Panc1 (cell line): ENCODE results near the gene NFATC1. TPM values are rescaled to one million over a fixed set of nuclear protein-coding genes. Genes with fewer than 3 reads are reported as not detected.

Source experiments
- ATAC-seq: fragments of 200-7000 bp; cut with Tn5 transposase; 2 replicates; pipeline ENCODE4 v1.9.1; 2020; ENCODE audit warnings: mild to moderate bottlenecking, moderate library complexity
- BruUV-seq: library from RNA; stranded (reverse); fragments of 400-500 nt; replicated peaks from 2 replicates; lab custom pipeline; 2021; lab: Mats Ljungman, UMichigan
- CTCF ChIA-PET: fragments of 300-600 bp; sonication (Branson Sonifier 250); formaldehyde crosslinking; loops from one replicate; lab custom pipeline; 2022; ENCODE audit warnings: antibody characterized with exemption; lab: Charles Lee
- POLR2A ChIA-PET: fragments of 300-600 bp; sonication (Branson Sonifier 250); formaldehyde crosslinking; loops from one replicate; lab custom pipeline; 2022; ENCODE audit warnings: antibody characterized with exemption; lab: Charles Lee
- DNase-seq: peaks from one replicate; pipeline ENCODE4 v3.0.0-alpha.2; 2010; ENCODE audit warnings: low read depth, low spot score
- H3K27ac ChIP-seq: 2 replicates; pipeline ENCODE4 v1.5.1; 2011; ENCODE audit warnings: mild to moderate bottlenecking, low read length, inconsistent platforms
- H3K27me3 ChIP-seq: fragments of 200-500 bp; sonication (Bioruptor generic); 2 replicates; pipeline ENCODE4 v1.6.0; 2014; ENCODE audit warnings: low read length, inconsistent platforms; ENCODE audit not compliant: control insufficient read depth, insufficient read depth
- H3K36me3 ChIP-seq: fragments of 200-500 bp; sonication (Bioruptor generic); 2 replicates; pipeline ENCODE4 v1.5.1; 2014; ENCODE audit warnings: inconsistent platforms, mild to moderate bottlenecking, low read length, moderate library complexity; ENCODE audit not compliant: control insufficient read depth, insufficient read depth
- H3K4me1 ChIP-seq: 2 replicates; pipeline ENCODE4 v1.5.1; 2011; ENCODE audit warnings: inconsistent platforms, mild to moderate bottlenecking, low read length, moderate library complexity; ENCODE audit not compliant: control insufficient read depth, insufficient read depth
- H3K4me3 ChIP-seq, 2 experiments: 2 replicates each; pipeline ENCODE4 v1.5.1; 2011 to 2012; ENCODE audit warnings: low read depth in 2 of 2, low read length in 2 of 2, mild to moderate bottlenecking in 2 of 2, inconsistent platforms in 1 of 2, moderate library complexity in 1 of 2
- H3K9me3 ChIP-seq: fragments of 200-500 bp; sonication (Bioruptor generic); 2 replicates; pipeline ENCODE4 v1.5.1; 2014; ENCODE audit warnings: low read depth, mild to moderate bottlenecking, inconsistent platforms, low read length, moderate library complexity; ENCODE audit not compliant: control insufficient read depth, insufficient read depth
- CTCF ChIP-seq: fragments of 450-650 bp; IDR thresholded peaks from 2 replicates; pipeline ENCODE4 v1.5.1; 2017; ENCODE audit warnings: mild to moderate bottlenecking
- POLR2AphosphoS5 ChIP-seq: IDR thresholded peaks from 2 replicates; pipeline ENCODE4 v1.6.1; 2012; ENCODE audit warnings: mild to moderate bottlenecking, low read depth, low read length, moderate library complexity
- SIN3A ChIP-seq: IDR thresholded peaks from 2 replicates; pipeline ENCODE4 v1.6.1; 2012; ENCODE audit warnings: low read depth, mild to moderate bottlenecking, low read length, moderate library complexity, borderline replicate concordance; ENCODE audit not compliant: insufficient read depth
- TCF7L2 ChIP-seq: IDR thresholded peaks from 2 replicates; pipeline ENCODE4 v1.6.1; 2011; ENCODE audit warnings: mild to moderate bottlenecking, low read depth, low read length, inconsistent platforms
- in situ Hi-C: cut with HindIII; loops from 2 replicates; pipeline ENCODE4 v1.10.0; 2016; ENCODE audit warnings: low sequenced_read_pairs, low pct_unique_long_range_greater_than_20kb
- intact Hi-C: fragments of 100-400 bp; cut with micrococcal nuclease; formaldehyde crosslinking; loops from one replicate; pipeline ENCODE4 v1.10.0; 2022; ENCODE audit not compliant: unreplicated experiment
- total RNA-seq: library from RNA; stranded (reverse); gene quantifications from one replicate; pipeline ENCODE4 v1.2.1, GENCODE V29; 2021; ENCODE audit not compliant: unreplicated experiment
- TF ChIP-seq, protein P1 (sequence below), 2 experiments: IDR thresholded peaks; 2 replicates each; pipeline ENCODE4 v1.6.1; 2011 to 2012; ENCODE audit warnings: low read depth in 2 of 2, control low read depth in 1 of 2, low read length in 1 of 2, mild to moderate bottlenecking in 1 of 2, moderate library complexity in 1 of 2; ENCODE audit not compliant: insufficient read depth in 1 of 2

NFATC1 gene
- total RNA-seq, 1 experiment from 2014 or later, result 30.8 TPM

DNA sequence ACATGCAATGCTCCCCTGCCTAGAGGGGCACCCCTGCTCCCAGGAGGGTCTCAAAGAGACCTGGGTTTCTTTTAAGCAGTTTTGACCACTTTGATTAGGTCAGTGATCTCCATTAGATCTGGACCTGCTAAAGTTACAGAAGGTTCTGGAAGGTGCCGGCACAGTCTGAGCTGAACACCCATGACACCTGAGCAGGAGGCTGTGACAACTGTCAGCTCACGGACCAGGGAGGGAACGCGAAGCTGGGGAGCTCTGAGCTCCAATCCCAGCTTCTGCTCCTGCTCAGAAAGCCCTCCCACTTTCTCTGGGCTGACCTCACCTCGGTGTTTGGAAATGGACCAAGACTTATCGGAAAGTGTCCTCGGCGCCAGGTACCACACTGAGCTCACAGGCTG lies 113.8 kb downstream of the NFATC1 start:
- no peaks in the 10 kb centered on the region for H3K27me3 ChIP-seq
- intact Hi-C loops (no loop called here), in situ Hi-C loops (no loop called here)
- H3K4me1 ChIP-seq, result no peaks in the 10 kb centered on the region
- no peaks in the 10 kb centered on the region for H3K36me3 ChIP-seq
- H3K4me3 ChIP-seq, result no peak overlapping the region
- no peak overlapping the region for H3K27ac ChIP-seq
- POLR2A ChIA-PET, result no interaction called here
- ATAC-seq (no peak), DNase-seq (no peak)
- TF ChIP-seq, protein P1, sequence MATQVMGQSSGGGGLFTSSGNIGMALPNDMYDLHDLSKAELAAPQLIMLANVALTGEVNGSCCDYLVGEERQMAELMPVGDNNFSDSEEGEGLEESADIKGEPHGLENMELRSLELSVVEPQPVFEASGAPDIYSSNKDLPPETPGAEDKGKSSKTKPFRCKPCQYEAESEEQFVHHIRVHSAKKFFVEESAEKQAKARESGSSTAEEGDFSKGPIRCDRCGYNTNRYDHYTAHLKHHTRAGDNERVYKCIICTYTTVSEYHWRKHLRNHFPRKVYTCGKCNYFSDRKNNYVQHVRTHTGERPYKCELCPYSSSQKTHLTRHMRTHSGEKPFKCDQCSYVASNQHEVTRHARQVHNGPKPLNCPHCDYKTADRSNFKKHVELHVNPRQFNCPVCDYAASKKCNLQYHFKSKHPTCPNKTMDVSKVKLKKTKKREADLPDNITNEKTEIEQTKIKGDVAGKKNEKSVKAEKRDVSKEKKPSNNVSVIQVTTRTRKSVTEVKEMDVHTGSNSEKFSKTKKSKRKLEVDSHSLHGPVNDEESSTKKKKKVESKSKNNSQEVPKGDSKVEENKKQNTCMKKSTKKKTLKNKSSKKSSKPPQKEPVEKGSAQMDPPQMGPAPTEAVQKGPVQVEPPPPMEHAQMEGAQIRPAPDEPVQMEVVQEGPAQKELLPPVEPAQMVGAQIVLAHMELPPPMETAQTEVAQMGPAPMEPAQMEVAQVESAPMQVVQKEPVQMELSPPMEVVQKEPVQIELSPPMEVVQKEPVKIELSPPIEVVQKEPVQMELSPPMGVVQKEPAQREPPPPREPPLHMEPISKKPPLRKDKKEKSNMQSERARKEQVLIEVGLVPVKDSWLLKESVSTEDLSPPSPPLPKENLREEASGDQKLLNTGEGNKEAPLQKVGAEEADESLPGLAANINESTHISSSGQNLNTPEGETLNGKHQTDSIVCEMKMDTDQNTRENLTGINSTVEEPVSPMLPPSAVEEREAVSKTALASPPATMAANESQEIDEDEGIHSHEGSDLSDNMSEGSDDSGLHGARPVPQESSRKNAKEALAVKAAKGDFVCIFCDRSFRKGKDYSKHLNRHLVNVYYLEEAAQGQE (IDR thresholded peaks at IDR 0.05; ENCODE audit: insufficient read depth in 1 of 2, low read depth in 2 of 2, low read length in 1 of 2), result no peak
- TF ChIP-seq TCF7L2 (no peak), CTCF (no peak), POLR2AphosphoS5 (no peak), SIN3A (no peak)
- H3K9me3 ChIP-seq, result no peaks in the 10 kb centered on the region
- CTCF ChIA-PET, result no interaction called here
- no TSS peak for BruUV-seq

GRCh38 chr18:79510046-79510685 lies 114.4 kb downstream of the NFATC1 start:
- CTCF ChIA-PET, result no interaction called here

More at GRCh38 chr18:79510046-79510685, 114.4 kb downstream of the NFATC1 start:
- H3K9me3 ChIP-seq, result no peaks in the 10 kb centered on the region
- in situ Hi-C loops, result no loop called here
- TF ChIP-seq CTCF (no peak), POLR2AphosphoS5 (no peak), TCF7L2 (no peak), SIN3A (no peak)
- TF ChIP-seq, protein P1 (IDR thresholded peaks at IDR 0.05; ENCODE audit: insufficient read depth in 1 of 2, low read depth in 2 of 2, low read length in 1 of 2), result no peak
- H3K27ac ChIP-seq, result no peak overlapping the region
- no peak overlapping the region for H3K4me3 ChIP-seq
- H3K27me3 ChIP-seq, result no peaks in the 10 kb centered on the region
- no peaks in the 10 kb centered on the region for H3K4me1 ChIP-seq
- H3K36me3 ChIP-seq, result no peaks in the 10 kb centered on the region
- POLR2A ChIA-PET, result no interaction called here
- ATAC-seq (no peak), DNase-seq (no peak)
- BruUV-seq, result no TSS peak
- intact Hi-C loops, result no loop called here
